NCI-H1092 treated with DMSO at 0.1 percent for 48 hours (cell line): Measurements from ENCODE around the gene EGFL7.
A peak's percentile ranks its signal among the peaks of the same experiment; 100 is the strongest.

Source experiments
- DNase-seq: peaks from one replicate; lab custom pipeline; 2025; lab: John Stamatoyannopoulos, UW

EGFL7 gene

GRCh38 chr9:136662656-136663581 is at the start of gene EGFL7:
EGFL7 (plus strand) TSS chr9:136662916; CDS start chr9:136668283, 5,367 bp downstream.
- DNase-seq, result no peak

- DNase-seq, result no peak
Measured at GRCh38 chr9:136613824-136614371, 48.8 kb upstream of the EGFL7 start.

- no peak for DNase-seq
Measured at GRCh38 chr9:136614372-136614922, 48.3 kb upstream of the EGFL7 start.

- DNase-seq, result no peak
Measured at GRCh38 chr9:136614967-136615623, 47.6 kb upstream of the EGFL7 start.

- DNase-seq, result no peak
Measured at GRCh38 chr9:136615631-136616306, 46.9 kb upstream of the EGFL7 start.

GRCh38 chr9:136616307-136616635 is 46.4 kb upstream of the EGFL7 start:
- no peak for DNase-seq

GRCh38 chr9:136616948-136617695 is 45.6 kb upstream of the EGFL7 start:
- no peak for DNase-seq

- DNase-seq, result peak; percentile 4
Measured at GRCh38 chr9:136617746-136618579, 44.8 kb upstream of the EGFL7 start.

- no peak for DNase-seq
Measured at GRCh38 chr9:136618580-136619547, 43.9 kb upstream of the EGFL7 start.

- no peak for DNase-seq
Measured at GRCh38 chr9:136619742-136620440, 42.8 kb upstream of the EGFL7 start.

GRCh38 chr9:136620441-136621018 is 42.2 kb upstream of the EGFL7 start:
- DNase-seq, result no peak

GRCh38 chr9:136621019-136621733 is 41.5 kb upstream of the EGFL7 start:
- DNase-seq, result no peak

- no peak for DNase-seq
Measured at GRCh38 chr9:136621734-136622093, 41.0 kb upstream of the EGFL7 start.

- DNase-seq, result no peak
Measured at GRCh38 chr9:136622538-136622948, 40.2 kb upstream of the EGFL7 start.

GRCh38 chr9:136623016-136623841 is 39.5 kb upstream of the EGFL7 start:
- DNase-seq, result no peak

GRCh38 chr9:136623842-136624183 is 38.9 kb upstream of the EGFL7 start:
- DNase-seq, result no peak
